Peyer's patch (tissue), 4 donors: ENCODE measurements around the gene UMODL1. TPM values are rescaled to one million over a fixed set of nuclear protein-coding genes. Genes with fewer than 3 reads are reported as not detected.

Experiments used
- DNase-seq, 3 donors: peaks; one replicate each; pipeline ENCODE4 v3.0.0-alpha.2; 2017 to 2019
- H3K27ac ChIP-seq, 4 donors: fragments of 200-600 bp; sonication (generic); one replicate each; pipeline ENCODE4 v1.5.1; 2016 to 2019
- H3K27me3 ChIP-seq, 2 donors: fragments of 200-600 bp; sonication (generic); one replicate each; pipeline ENCODE4 v1.5.1; 2019
- H3K36me3 ChIP-seq, 3 donors: fragments of 200-600 bp; sonication (generic); one replicate each; pipeline ENCODE4 v1.5.1; 2016 to 2019
- H3K4me1 ChIP-seq, 4 donors: fragments of 200-600 bp; sonication (generic); one replicate each; pipeline ENCODE4 v1.5.1; 2016 to 2019
- H3K4me3 ChIP-seq, 4 donors: fragments of 200-600 bp; sonication (generic); 1 replicate in 3 of 4; 2 replicates in 1 of 4; pipeline ENCODE4 v1.5.1; 2016 to 2019; ENCODE audit warnings: mild to moderate bottlenecking in 1 of 4
- H3K9me3 ChIP-seq, 4 donors: fragments of 200-600 bp; sonication (generic); one replicate each; pipeline ENCODE4 v1.5.1; 2016 to 2019; ENCODE audit warnings: mild to moderate bottlenecking in 1 of 4
- POLR2A ChIP-seq, 2 donors: fragments of 450-650 bp; IDR thresholded peaks; one replicate each; pipeline ENCODE4 v1.5.1; 2017; ENCODE audit warnings: antibody characterized with exemption in 2 of 2, mild to moderate bottlenecking in 2 of 2, moderate library complexity in 2 of 2
- total RNA-seq, 4 donors: library from RNA; depleted of rRNA; stranded (reverse); fragments of >200 nt; gene quantifications; one replicate each; pipeline ENCODE4 v1.1.0, GENCODE V29; 2016
- TF ChIP-seq, protein P1 (sequence below), 6 experiments: fragments of 450-650 bp in 4 of 6; fragments of 200-600 bp in 2 of 6; sonication (generic) in 1 of 6; IDR thresholded peaks; one replicate each; pipeline ENCODE4 v1.5.1; 2017 to 2019; ENCODE audit warnings: antibody characterized with exemption in 6 of 6, mild to moderate bottlenecking in 3 of 6, moderate library complexity in 1 of 6

Gene UMODL1
- total RNA-seq, 4 donors from 2014 or later, result 0.53 to 0.95 (median 0.83) TPM; not detected in 1

- H3K27ac ChIP-seq, result no peak overlapping the region
- no peak for DNase-seq
- TF ChIP-seq POLR2A (IDR thresholded peaks at IDR 0.05), result no peak
- TF ChIP-seq, protein P1, sequence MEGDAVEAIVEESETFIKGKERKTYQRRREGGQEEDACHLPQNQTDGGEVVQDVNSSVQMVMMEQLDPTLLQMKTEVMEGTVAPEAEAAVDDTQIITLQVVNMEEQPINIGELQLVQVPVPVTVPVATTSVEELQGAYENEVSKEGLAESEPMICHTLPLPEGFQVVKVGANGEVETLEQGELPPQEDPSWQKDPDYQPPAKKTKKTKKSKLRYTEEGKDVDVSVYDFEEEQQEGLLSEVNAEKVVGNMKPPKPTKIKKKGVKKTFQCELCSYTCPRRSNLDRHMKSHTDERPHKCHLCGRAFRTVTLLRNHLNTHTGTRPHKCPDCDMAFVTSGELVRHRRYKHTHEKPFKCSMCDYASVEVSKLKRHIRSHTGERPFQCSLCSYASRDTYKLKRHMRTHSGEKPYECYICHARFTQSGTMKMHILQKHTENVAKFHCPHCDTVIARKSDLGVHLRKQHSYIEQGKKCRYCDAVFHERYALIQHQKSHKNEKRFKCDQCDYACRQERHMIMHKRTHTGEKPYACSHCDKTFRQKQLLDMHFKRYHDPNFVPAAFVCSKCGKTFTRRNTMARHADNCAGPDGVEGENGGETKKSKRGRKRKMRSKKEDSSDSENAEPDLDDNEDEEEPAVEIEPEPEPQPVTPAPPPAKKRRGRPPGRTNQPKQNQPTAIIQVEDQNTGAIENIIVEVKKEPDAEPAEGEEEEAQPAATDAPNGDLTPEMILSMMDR (IDR thresholded peaks at IDR 0.05), result no peak
Measured at GRCh38 chr21:42135386-42136052, 64.4 kb downstream of the UMODL1 start.

DNA sequence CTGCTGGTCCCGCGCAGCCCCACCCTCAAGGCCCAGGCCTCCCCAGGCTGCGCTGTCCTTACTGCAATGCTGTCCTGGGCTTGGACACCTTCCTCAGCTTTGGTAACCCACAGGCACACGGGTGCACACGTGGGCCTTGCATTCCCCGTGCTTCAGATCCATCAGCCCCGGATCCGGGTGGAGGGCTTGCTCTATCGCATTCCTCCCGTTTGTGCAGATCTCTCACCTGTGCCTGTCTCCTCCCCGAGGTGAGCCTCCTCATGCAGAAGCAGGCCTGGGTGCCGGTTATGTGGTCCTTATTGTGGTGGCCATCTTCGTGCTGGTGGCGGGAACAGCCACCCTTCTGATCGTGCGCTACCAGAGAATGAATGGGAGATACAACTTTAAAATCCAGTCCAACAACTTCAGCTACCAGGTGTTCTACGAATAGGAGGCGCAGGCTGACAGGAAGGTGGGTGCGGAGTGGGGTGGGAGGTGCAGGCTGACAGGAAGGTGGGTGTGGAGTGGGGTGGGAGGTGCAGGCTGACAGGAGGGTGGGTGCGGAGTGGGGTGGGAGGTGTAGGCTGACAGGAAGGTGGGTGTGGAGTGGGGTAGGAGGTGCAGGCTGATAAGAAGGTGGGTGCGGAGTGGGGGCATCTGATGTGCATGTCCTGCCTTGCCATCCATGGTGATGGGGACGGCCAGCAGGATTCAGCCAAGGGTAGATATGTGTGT, 66.2 kb downstream of the UMODL1 start:
- Histone ChIP-seq H3K27me3 (no peaks in the 10 kb centered on the region), H3K36me3 (no peaks in the 10 kb centered on the region), H3K4me1 (no peaks in the 10 kb centered on the region), H3K27ac (no peak overlapping the region), H3K4me3 (no peak overlapping the region), H3K9me3 (no peaks in the 10 kb centered on the region)
- TF ChIP-seq, protein P1 (IDR thresholded peaks at IDR 0.05), result no peak
- no peak for TF ChIP-seq POLR2A (IDR thresholded peaks at IDR 0.05)
- DNase-seq, result no peak

More at GRCh38 chr21:42135386-42136052, 64.4 kb downstream of the UMODL1 start:
- Histone ChIP-seq H3K36me3 (no peaks in the 10 kb centered on the region), H3K4me3 (no peak overlapping the region), H3K27me3 (no peaks in the 10 kb centered on the region), H3K9me3 (no peaks in the 10 kb centered on the region), H3K4me1 (no peaks in the 10 kb centered on the region)

DNA sequence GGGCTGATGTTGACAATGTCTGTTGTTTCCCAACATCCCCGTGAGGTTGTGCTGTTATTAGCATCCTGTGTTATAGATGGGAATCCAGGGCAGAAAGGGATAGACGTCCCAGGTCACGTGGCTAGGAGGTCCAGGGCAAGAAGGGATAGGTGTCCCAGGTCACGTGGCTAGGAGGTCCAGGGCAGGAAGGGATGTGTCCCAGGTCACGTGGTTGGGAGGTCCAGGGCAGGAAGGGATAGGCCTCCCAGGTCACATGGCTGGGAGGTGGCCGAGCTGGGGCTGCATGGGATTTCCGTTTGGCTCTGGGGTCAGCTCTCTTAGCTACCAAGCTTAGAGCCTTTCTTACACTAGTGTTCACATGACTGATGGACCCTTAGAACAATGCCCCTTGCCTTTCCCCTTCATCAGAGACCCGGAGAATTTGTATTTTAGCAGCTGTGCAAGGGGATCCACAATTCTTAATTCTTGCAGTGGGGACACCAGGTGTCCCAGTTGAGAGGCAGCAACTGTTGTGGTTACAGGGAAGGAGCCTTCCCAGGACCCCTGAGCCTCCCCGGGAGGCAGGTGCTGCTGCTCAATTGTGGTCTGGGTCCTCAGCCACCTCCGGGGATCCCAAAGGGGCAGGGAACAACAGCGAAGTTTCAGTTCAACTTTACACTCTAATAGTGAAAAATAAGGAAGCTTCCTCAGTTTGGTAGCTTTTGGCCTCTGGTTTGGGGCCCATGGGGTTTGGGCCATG, 69.2 kb downstream of the UMODL1 start:
- Histone ChIP-seq H3K27me3 (no peaks in the 10 kb centered on the region), H3K4me3 (no peak overlapping the region), H3K36me3 (no peaks in the 10 kb centered on the region), H3K9me3 (no peaks in the 10 kb centered on the region), H3K27ac (no peak overlapping the region), H3K4me1 (peaks cover 0 to 3% (median 0%) of the 10 kb centered on the region in 4 donors)
- DNase-seq, result no peak
- TF ChIP-seq, protein P1 (IDR thresholded peaks at IDR 0.05), result no peak
- no peak for TF ChIP-seq POLR2A (IDR thresholded peaks at IDR 0.05)

DNA sequence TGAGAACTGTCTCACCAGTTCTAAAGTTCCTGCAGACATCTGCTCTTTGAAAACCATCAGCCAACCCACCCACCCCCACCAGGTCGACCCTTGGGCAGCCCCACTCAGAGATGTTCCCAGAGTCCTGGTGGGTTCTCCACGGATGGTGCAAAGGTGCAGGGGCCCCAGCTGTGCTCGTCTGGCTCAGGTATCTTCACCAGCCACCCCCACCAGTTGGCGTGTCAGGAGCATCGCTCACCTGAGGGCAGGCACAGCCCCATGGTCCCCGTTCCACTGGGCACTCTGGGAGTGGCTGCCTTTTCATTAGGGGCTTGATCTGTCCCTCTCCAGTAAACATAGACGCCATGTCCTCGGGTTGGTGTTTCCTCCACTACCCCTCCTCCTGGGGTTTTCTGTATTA, 70.5 kb downstream of the UMODL1 start:
- Histone ChIP-seq H3K27me3 (no peaks in the 10 kb centered on the region), H3K27ac (no peak overlapping the region), H3K4me1 (peaks cover 0 to 7% (median 0%) of the 10 kb centered on the region in 4 donors), H3K9me3 (no peaks in the 10 kb centered on the region), H3K36me3 (no peaks in the 10 kb centered on the region), H3K4me3 (no peak overlapping the region)
- TF ChIP-seq POLR2A (IDR thresholded peaks at IDR 0.05), result no peak
- TF ChIP-seq, protein P1 (IDR thresholded peaks at IDR 0.05), result no peak
- no peak for DNase-seq

DNA sequence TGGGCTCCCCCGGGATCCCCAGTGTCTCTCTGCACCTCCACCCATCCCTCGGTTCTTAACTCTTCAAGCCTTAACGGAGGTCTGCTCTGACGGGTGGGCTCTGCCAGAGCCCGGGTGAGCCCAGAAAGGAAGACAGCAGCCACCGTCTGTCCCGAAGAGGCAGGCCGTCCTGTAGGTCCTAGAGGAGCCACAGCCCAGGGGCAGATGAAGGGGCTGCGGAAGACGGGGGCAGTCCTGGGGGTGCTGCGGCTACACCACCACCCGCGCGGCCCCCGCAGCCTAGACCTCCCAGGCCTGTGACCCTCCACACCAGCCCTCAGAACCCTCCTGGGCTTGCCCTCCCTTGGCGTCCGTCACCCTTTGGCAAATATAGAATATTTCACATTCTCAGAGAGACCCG, 71.0 kb downstream of the UMODL1 start:
- Histone ChIP-seq H3K4me1 (peaks cover 0 to 7% (median 0%) of the 10 kb centered on the region in 4 donors), H3K27ac (no peak overlapping the region), H3K4me3 (no peak overlapping the region), H3K27me3 (no peaks in the 10 kb centered on the region), H3K36me3 (no peaks in the 10 kb centered on the region), H3K9me3 (no peaks in the 10 kb centered on the region)
- DNase-seq, result no peak
- no peak for TF ChIP-seq POLR2A (IDR thresholded peaks at IDR 0.05)
- TF ChIP-seq, protein P1 (IDR thresholded peaks at IDR 0.05), result no peak
